IMR-90 (cell line): Measurements from ENCODE around the gene IFT74. TPM values are rescaled to one million over a fixed set of nuclear protein-coding genes. Genes with fewer than 3 reads are reported as not detected.

Source experiments
- ATAC-seq: fragments of 200-7000 bp; cut with Tn5 transposase; 2 replicates; pipeline ENCODE4 v1.9.1; 2020; ENCODE audit warnings: low read depth, mild to moderate bottlenecking, moderate library complexity
- Bru-seq: library from RNA; stranded (reverse); fragments of 400-500 nt; gene quantifications from one replicate; lab custom pipeline; 2021; lab: Mats Ljungman, UMichigan
- BruChase-seq, 2 experiments: library from RNA; stranded (reverse); fragments of 400-500 nt; gene quantifications; one replicate each; lab custom pipeline; 2021; lab: Mats Ljungman, UMichigan
- BruUV-seq: library from RNA; stranded (reverse); fragments of 400-500 nt; replicated peaks from 2 replicates; lab custom pipeline; 2021; lab: Mats Ljungman, UMichigan
- CTCF ChIA-PET: fragments of 300-600 bp; formaldehyde crosslinking; extraction: SDS; loops from one replicate; lab custom pipeline; 2021; ENCODE audit warnings: antibody characterized with exemption; lab: Yijun Ruan, JAX
- POLR2A ChIA-PET: fragments of 300-600 bp; sonication (Branson Sonifier 250); formaldehyde crosslinking; loops from one replicate; lab custom pipeline; 2022; ENCODE audit warnings: antibody characterized with exemption; ENCODE audit not compliant: unreplicated experiment; lab: Charles Lee
- DNase-seq: peaks from one replicate; pipeline ENCODE4 v3.0.0; 2013
- H2AFZ ChIP-seq: replicated peaks from 2 replicates; pipeline ENCODE3; 2013; ENCODE audit warnings: low read length, mild to moderate bottlenecking; ENCODE audit not compliant: poor library complexity
- H2AK5ac ChIP-seq: 2 replicates; pipeline ENCODE4 v1.6.1; 2013; ENCODE audit warnings: low read depth, low read length, inconsistent platforms
- H2AK9ac ChIP-seq: replicated peaks from 2 replicates; pipeline ENCODE3; 2013; ENCODE audit warnings: mild to moderate bottlenecking, low read depth, low read length, moderate library complexity; ENCODE audit not compliant: poor library complexity
- H2BK120ac ChIP-seq: 2 replicates; pipeline ENCODE4 v1.6.1; 2013; ENCODE audit warnings: low read depth, low read length, inconsistent platforms
- H2BK15ac ChIP-seq: 3 replicates; pipeline ENCODE4 v1.6.1; 2013; ENCODE audit warnings: low read depth, low read length, inconsistent platforms
- H2BK20ac ChIP-seq: 2 replicates; pipeline ENCODE4 v1.6.1; 2013; ENCODE audit warnings: low read depth, mild to moderate bottlenecking, inconsistent platforms, low read length, moderate library complexity
- H2BK5ac ChIP-seq: 2 replicates; pipeline ENCODE4 v1.6.1; 2013; ENCODE audit warnings: mild to moderate bottlenecking, low read depth, low read length, inconsistent platforms; ENCODE audit not compliant: poor library complexity, severe bottlenecking
- H3K14ac ChIP-seq: replicated peaks from 2 replicates; pipeline ENCODE4 v1.6.1; 2013; ENCODE audit warnings: low read depth, low read length, inconsistent platforms
- H3K18ac ChIP-seq: 2 replicates; pipeline ENCODE4 v1.6.1; 2013; ENCODE audit warnings: low read depth, low read length, control low read depth
- H3K23ac ChIP-seq: 2 replicates; pipeline ENCODE4 v1.6.1; 2013; ENCODE audit warnings: low read depth, low read length, inconsistent platforms
- H3K27ac ChIP-seq: 2 replicates; pipeline ENCODE4 v1.5.1; 2013; ENCODE audit warnings: mild to moderate bottlenecking, control low read depth, low read length; ENCODE audit not compliant: insufficient read depth
- H3K27me3 ChIP-seq: 2 replicates; pipeline ENCODE4 v1.6.1; 2013; ENCODE audit warnings: low read length; ENCODE audit not compliant: control insufficient read depth, insufficient read depth
- H3K36me3 ChIP-seq: 2 replicates; pipeline ENCODE4 v1.6.1; 2013; ENCODE audit warnings: low read length, mixed read lengths; ENCODE audit not compliant: control insufficient read depth, insufficient read depth
- H3K4ac ChIP-seq: 2 replicates; pipeline ENCODE4 v1.6.1; 2013; ENCODE audit warnings: low read depth, low read length, inconsistent platforms
- H3K4me1 ChIP-seq: 2 replicates; pipeline ENCODE4 v1.6.1; 2013; ENCODE audit warnings: low read length, mixed read lengths; ENCODE audit not compliant: control insufficient read depth, insufficient read depth
- H3K4me2 ChIP-seq: 2 replicates; pipeline ENCODE4 v1.6.1; 2013; ENCODE audit warnings: low read depth, mild to moderate bottlenecking, control low read depth, low read length, moderate library complexity
- H3K4me3 ChIP-seq: 2 replicates; pipeline ENCODE4 v1.5.1; 2013; ENCODE audit warnings: low read depth, mild to moderate bottlenecking, control low read depth, low read length, moderate library complexity; ENCODE audit not compliant: insufficient read depth
- H3K56ac ChIP-seq: 2 replicates; pipeline ENCODE4 v1.6.1; 2013; ENCODE audit warnings: low read length, inconsistent platforms; ENCODE audit not compliant: insufficient read depth; ENCODE audit errors: extremely low read depth
- H3K79me1 ChIP-seq, 2 experiments: 2 replicates each; pipeline ENCODE4 v1.6.1; 2013; ENCODE audit warnings: low read length in 2 of 2, inconsistent platforms in 1 of 2, low read depth in 1 of 2
- H3K9ac ChIP-seq: 2 replicates; pipeline ENCODE4 v1.6.1; 2013; ENCODE audit warnings: low read depth, low read length, control low read depth
- H3K9me1 ChIP-seq: 2 replicates; pipeline ENCODE4 v1.6.1; 2013; ENCODE audit warnings: low read length, inconsistent platforms; ENCODE audit not compliant: insufficient read depth
- H3K9me3 ChIP-seq: 2 replicates; pipeline ENCODE4 v1.6.1; 2013; ENCODE audit warnings: low read length; ENCODE audit not compliant: control insufficient read depth, insufficient read depth
- H4K20me1 ChIP-seq: 2 replicates; pipeline ENCODE4 v1.6.1; 2013; ENCODE audit warnings: low read length, inconsistent platforms; ENCODE audit not compliant: insufficient read depth
- H4K5ac ChIP-seq: 2 replicates; pipeline ENCODE4 v1.6.1; 2013; ENCODE audit warnings: mild to moderate bottlenecking, low read depth, low read length, control low read depth
- H4K8ac ChIP-seq, 2 experiments: 2 replicates each; pipeline ENCODE4 v1.6.1; 2013; ENCODE audit warnings: low read depth in 2 of 2, low read length in 2 of 2, control low read depth in 1 of 2, inconsistent platforms in 1 of 2
- H4K91ac ChIP-seq: 2 replicates; pipeline ENCODE4 v1.6.1; 2013; ENCODE audit warnings: low read depth, low read length, inconsistent platforms; ENCODE audit not compliant: insufficient read depth
- CEBPB ChIP-seq: IDR thresholded peaks from 2 replicates; pipeline ENCODE4 v1.6.1; 2012; ENCODE audit warnings: low read depth, low read length, improper control_type of control experiment
- MAFK ChIP-seq: IDR thresholded peaks from 2 replicates; pipeline ENCODE4 v1.6.1; 2012; ENCODE audit warnings: low read depth, low read length, improper control_type of control experiment
- MAZ ChIP-seq: IDR thresholded peaks from 2 replicates; pipeline ENCODE4 v1.6.1; 2012; ENCODE audit warnings: low read depth, mild to moderate bottlenecking, low read length, improper control_type of control experiment, moderate library complexity, borderline replicate concordance
- MXI1 ChIP-seq: IDR thresholded peaks from 2 replicates; pipeline ENCODE4 v1.6.1; 2012; ENCODE audit warnings: low read depth, mild to moderate bottlenecking, low read length, moderate library complexity, borderline replicate concordance
- POLR2A ChIP-seq: IDR thresholded peaks from 2 replicates; pipeline ENCODE4 v1.6.1; 2012; ENCODE audit warnings: mild to moderate bottlenecking, low read depth, low read length
- RAD21 ChIP-seq: IDR thresholded peaks from 2 replicates; pipeline ENCODE4 v1.6.1; 2012; ENCODE audit warnings: low read length, improper control_type of control experiment
- RFX5 ChIP-seq: IDR thresholded peaks from 2 replicates; pipeline ENCODE4 v1.8.0; 2012; ENCODE audit warnings: low read depth, mild to moderate bottlenecking, low read length, moderate library complexity
- WGBS, 2 experiments: methylation state at CpG; one replicate each; pipeline versions ENCODE4 v1.1.5 to v1.1.7; 2013; ENCODE audit warnings: missing lambda C conversion rate in 2 of 2; ENCODE audit not compliant: insufficient read length in 1 of 2; ENCODE audit errors: extremely low coverage in 2 of 2; 5-methylcytosine and 5-hydroxymethylcytosine counted together
- dilution Hi-C: fragments of 300-500 bp; cut with HindIII; formaldehyde crosslinking; loops from one replicate; pipeline ENCODE4 v1.14.3; 2018; ENCODE audit warnings: low sequenced_read_pairs; ENCODE audit not compliant: unreplicated experiment
- in situ Hi-C: fragments of 300-500 bp; cut with MboI; formaldehyde crosslinking; loops from 3 replicates; pipeline ENCODE4 v1.14.3; 2019; ENCODE audit warnings: low sequenced_read_pairs, inconsistent platforms, mixed read lengths
- intact Hi-C: fragments of 100-400 bp; cut with micrococcal nuclease; formaldehyde crosslinking; loops from 2 replicates; pipeline ENCODE4 v1.10.0; 2022
- long read RNA-seq: library from polyadenylated mRNA; unstranded; transcript quantifications from one replicate; pipeline ENCODE4 v2.0.0, GENCODE V29; 2021; ENCODE audit not compliant: unreplicated experiment
- polyA plus RNA-seq, 3 experiments: library from polyadenylated mRNA; depleted of rRNA; stranded (reverse); fragments of >200 nt; gene quantifications; 2 replicates each; pipeline ENCODE4 v1.2.3, GENCODE V29; 2012; ENCODE audit warnings: low replicate concordance in 1 of 3
- total RNA-seq: library from RNA; depleted of rRNA; stranded (reverse); fragments of >200 nt; gene quantifications from 2 replicates; pipeline ENCODE4 v1.2.3, GENCODE V29; 2012; rRNA removed
- TF ChIP-seq, protein P1 (sequence below): fragments of 150-350 bp; IDR thresholded peaks from 2 replicates; pipeline ENCODE4 v1.6.1; 2016; ENCODE audit warnings: low read depth, mild to moderate bottlenecking, low read length, moderate library complexity, borderline replicate concordance
- TF ChIP-seq, protein P2 (sequence below): fragments of 150-350 bp; IDR thresholded peaks from 2 replicates; pipeline ENCODE4 v1.6.1; 2017; ENCODE audit warnings: mild to moderate bottlenecking, antibody characterized with exemption, low read length, low read depth

IFT74 gene
- total RNA-seq (11.9 and 12.2 TPM in 2 replicates), polyA plus RNA-seq (2012; rRNA removed) (4.5 and 4.6 TPM in 2 replicates), Bru-seq, nascent RNA (percentile 63 among the genes with signal in this experiment), BruChase-seq, experiment 1, labeled RNA remaining after a 6-hour chase (percentile 57 among the genes with signal in this experiment), BruChase-seq, experiment 2, labeled RNA remaining after a 2-hour chase (percentile 57 among the genes with signal in this experiment)
- 0.27 and 4.2 TPM in 2 replicates for polyA plus RNA-seq (2012; cell fraction: cytosol; rRNA removed)
- 1.7 and 5.8 TPM in 2 replicates for polyA plus RNA-seq (2012; cell fraction: nucleus; rRNA removed; ENCODE audit: low replicate concordance)
- long read RNA-seq, transcript IFT74-201 (20 exons, 2,160 nt), result major isoform, 12 of 17 reads
- long read RNA-seq, partial matches to known transcripts, result 1 of 17 reads
- long read RNA-seq, other reads (novel, unspliced or antisense), result 4 of 17 reads

DNA sequence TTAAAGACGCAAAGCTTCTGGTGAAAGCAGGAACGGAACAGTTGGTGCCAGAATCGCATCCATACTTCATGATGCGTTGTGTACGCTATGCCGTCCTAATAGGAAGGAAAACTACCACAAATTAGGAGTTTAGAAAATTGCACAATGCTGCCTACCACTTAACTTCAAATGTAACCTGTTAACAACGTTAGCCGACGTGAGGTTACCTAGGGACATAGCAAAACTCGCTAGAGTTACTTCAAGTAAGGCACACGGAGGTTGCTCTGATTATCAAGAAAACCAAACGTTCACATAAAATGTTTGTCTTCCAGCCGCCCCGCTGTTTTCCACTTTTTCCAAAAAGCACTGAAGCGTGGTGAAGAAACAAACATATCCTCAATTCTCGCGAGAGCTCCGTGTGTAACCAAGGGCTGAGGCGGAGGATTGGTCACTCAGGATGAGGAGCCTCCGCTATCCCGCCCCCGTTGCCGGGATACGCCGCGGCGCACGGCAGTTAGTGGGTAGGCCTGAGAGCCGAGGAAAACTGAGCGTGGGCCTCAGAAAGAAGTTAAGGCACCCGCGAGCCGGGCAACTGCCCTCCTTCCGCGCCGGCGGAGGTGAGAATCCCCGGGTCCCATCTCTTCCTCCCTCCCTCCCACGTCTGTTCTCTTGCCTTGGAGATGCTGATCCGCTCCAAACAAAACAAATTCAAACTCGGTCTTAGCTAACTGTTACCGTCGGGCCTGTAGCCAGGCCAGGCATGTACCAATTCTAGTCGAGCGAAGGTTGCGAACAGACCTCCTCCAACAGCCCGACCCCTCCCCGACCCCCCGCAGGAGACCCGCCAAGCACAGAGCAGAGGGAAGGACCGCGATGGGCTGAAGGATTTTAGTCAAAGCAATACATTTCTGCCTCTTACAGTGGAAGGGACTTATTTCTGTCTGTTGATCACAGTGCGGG is at the start of gene IFT74:
TSS of gene IFT74 (plus strand) at position 492 of the 939 bp plus-strand sequence. CDS start 5,556 bp downstream, outside the sequence.
- Histone ChIP-seq H2BK15ac (peak within 1 kb of the TSS; percentile 63; the same call in 2 of the 3 replicates), H2BK20ac (peak within 1 kb of the TSS; percentile 63), H3K36me3 (no peaks in the 10 kb centered on the region), H2AK5ac (peak within 1 kb of the TSS; percentile 46), H3K4ac (peak within 1 kb of the TSS; percentile 95), H2AFZ (peak within 1 kb of the TSS; percentile 98), H3K27me3 (no peaks in the 10 kb centered on the region), H4K20me1 (no peaks in the 10 kb centered on the region), H3K4me2 (peak within 1 kb of the TSS; percentile 90), H3K14ac (peak within 1 kb of the TSS; percentile 93), H3K4me3 (peak within 1 kb of the TSS; percentile 67), H4K5ac (peak within 1 kb of the TSS; percentile 93), H3K27ac (peak within 1 kb of the TSS; percentile 92), H4K8ac (peak within 1 kb of the TSS; percentile 97 to 98), H2BK5ac (peak within 1 kb of the TSS; percentile 91), H4K91ac (peak within 1 kb of the TSS; percentile 87), H2AK9ac (peak within 1 kb of the TSS; percentile 83), H3K4me1 (no peaks in the 10 kb centered on the region), H3K18ac (peak within 1 kb of the TSS; percentile 88), H3K79me1 (peaks cover 14 to 21% of the 10 kb centered on the region in 2 experiments), H3K9me3 (no peaks in the 10 kb centered on the region), H3K56ac (peak within 1 kb of the TSS; percentile 96), H3K23ac (peak within 1 kb of the TSS; percentile 99), H3K9ac (peak within 1 kb of the TSS; percentile 98), H3K9me1 (peaks cover 4% of the 10 kb centered on the region), H2BK120ac (peak within 1 kb of the TSS; percentile 73)
- intact Hi-C loops, result loop anchor here (5.0 kb wide), 1 partner anchor 171 kb away; no protein-coding TSS in a partner anchor
- TF ChIP-seq POLR2A, result peak; percentile 82
- TF ChIP-seq, protein P1, sequence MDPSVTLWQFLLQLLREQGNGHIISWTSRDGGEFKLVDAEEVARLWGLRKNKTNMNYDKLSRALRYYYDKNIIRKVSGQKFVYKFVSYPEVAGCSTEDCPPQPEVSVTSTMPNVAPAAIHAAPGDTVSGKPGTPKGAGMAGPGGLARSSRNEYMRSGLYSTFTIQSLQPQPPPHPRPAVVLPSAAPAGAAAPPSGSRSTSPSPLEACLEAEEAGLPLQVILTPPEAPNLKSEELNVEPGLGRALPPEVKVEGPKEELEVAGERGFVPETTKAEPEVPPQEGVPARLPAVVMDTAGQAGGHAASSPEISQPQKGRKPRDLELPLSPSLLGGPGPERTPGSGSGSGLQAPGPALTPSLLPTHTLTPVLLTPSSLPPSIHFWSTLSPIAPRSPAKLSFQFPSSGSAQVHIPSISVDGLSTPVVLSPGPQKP, result no peak
- TF ChIP-seq MXI1, result peak; percentile 83; the same call in 1 of the 2 replicates
- TF ChIP-seq RFX5, result no peak
- TF ChIP-seq CEBPB, result peak; percentile 91
- TF ChIP-seq RAD21, result no peak
- TF ChIP-seq MAZ, result peak; percentile 47; the same call in 1 of the 2 replicates
- TF ChIP-seq, protein P2, sequence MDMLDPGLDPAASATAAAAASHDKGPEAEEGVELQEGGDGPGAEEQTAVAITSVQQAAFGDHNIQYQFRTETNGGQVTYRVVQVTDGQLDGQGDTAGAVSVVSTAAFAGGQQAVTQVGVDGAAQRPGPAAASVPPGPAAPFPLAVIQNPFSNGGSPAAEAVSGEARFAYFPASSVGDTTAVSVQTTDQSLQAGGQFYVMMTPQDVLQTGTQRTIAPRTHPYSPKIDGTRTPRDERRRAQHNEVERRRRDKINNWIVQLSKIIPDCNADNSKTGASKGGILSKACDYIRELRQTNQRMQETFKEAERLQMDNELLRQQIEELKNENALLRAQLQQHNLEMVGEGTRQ, result no peak
- TF ChIP-seq MAFK, result no peak
- WGBS, 2 experiments, result 0% methylated on average over 21 of the region's 53 CpGs; no CpG with 5 or more reads in 1 of the 2 experiments
- in situ Hi-C loops, result no loop called here
- ATAC-seq (peak; percentile 100), DNase-seq (peak; percentile 98)
- BruUV-seq, result no TSS peak
- CTCF ChIA-PET, result interaction anchor here (0.7 kb wide), 1 partner anchor 18 kb away, joined by 3 read pairs; no protein-coding TSS in a partner anchor
- POLR2A ChIA-PET, result interaction anchor here (0.6 to 1.0 kb wide), 4 partner anchors 12 to 53 kb away, joined by 3 to 5 read pairs (median 4); no protein-coding TSS in a partner anchor
- dilution Hi-C loops, result no loop called here
